ENCODE measurements around the gene KIF3B.

The KIF3B gene

DNA sequence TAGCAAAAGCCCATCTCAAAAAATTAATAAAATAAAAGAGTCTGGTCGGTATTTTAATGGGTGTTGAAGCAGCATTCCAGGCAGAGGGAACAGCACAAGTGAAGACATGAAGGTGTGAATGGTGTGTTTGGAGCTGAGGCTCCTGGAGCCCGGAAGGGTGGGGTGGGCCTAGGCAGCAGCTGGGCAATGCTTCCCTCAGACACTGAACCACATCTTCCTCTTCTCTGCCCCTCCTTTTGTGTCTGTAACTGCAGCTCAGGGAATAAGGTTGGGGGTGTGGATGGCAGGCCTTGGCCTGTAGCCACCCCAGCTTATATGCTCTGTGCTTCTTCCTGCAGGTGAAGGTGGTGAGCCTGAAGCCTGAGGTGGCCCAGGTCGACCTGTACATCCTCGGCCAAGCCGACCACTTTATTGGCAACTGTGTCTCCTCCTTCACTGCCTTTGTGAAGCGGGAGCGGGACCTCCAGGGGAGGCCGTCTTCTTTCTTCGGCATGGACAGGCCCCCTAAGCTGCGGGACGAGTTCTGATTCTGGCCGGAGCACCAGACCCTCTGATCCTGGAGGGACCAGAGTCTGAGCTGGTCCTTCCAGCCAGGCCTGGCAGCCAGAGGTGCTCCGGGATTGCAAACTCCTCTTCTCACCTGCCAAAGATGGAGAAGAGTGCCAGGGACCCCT, 43.2 kb upstream of the KIF3B start:
- peaks cover 44 to 46% of the 10 kb centered on the region in 2 experiments for H3K36me3 ChIP-seq (ENCODE audit: control insufficient read depth in 1 of 2, insufficient read depth in 2 of 2, low read length in 2 of 2)
- H3K4ac ChIP-seq (ENCODE audit: low read depth, low read length), result no peak overlapping the region
- no peak overlapping the region for H4K8ac ChIP-seq (ENCODE audit: low read depth, low read length)
- H3K23ac ChIP-seq (ENCODE audit: low read length), result no peak overlapping the region
- no peak overlapping the region for H2BK5ac ChIP-seq (ENCODE audit: low read depth, low read length, poor library complexity)
- no peak overlapping the region for H3K27ac ChIP-seq (ENCODE audit: low read depth, low read length)
- no peak overlapping the region for H3K9ac ChIP-seq (ENCODE audit: low read length)
- no peak overlapping the region for H4K91ac ChIP-seq (ENCODE audit: low read depth, low read length)
- H3K18ac ChIP-seq (ENCODE audit: low read length), result no peak overlapping the region
- no CpG with 5 or more reads among the region's 13 CpGs for WGBS (ENCODE audit: extremely low coverage, insufficient coverage, insufficient read length)
- H2BK12ac ChIP-seq (ENCODE audit: low read length), result no peak overlapping the region
- H2AFZ ChIP-seq (ENCODE audit: insufficient read depth, low read length, poor library complexity), result no peak overlapping the region
- no peak overlapping the region for H3K4me2 ChIP-seq (ENCODE audit: low read length)
- no peak for DNase-seq
- H2BK120ac ChIP-seq (ENCODE audit: insufficient read depth, low read length, poor library complexity), result no peak overlapping the region
- no peak overlapping the region for H4K12ac ChIP-seq (ENCODE audit: low read depth, low read length)
- H3K79me1 ChIP-seq (ENCODE audit: low read length), result peaks cover 2% of the 10 kb centered on the region
- H3K4me1 ChIP-seq (ENCODE audit: control insufficient read depth in 1 of 2, insufficient read depth in 2 of 2, low read length in 2 of 2), result peaks cover 0 to 4% of the 10 kb centered on the region in 2 experiments
- no peaks in the 10 kb centered on the region for H3K27me3 ChIP-seq (ENCODE audit: insufficient read depth, low read length)
- H3K4me3 ChIP-seq (ENCODE audit: low read depth, low read length), result no peak overlapping the region
- peaks cover 2% of the 10 kb centered on the region for H3K9me3 ChIP-seq (ENCODE audit: insufficient read depth, low read depth, low read length)
- no peak overlapping the region for H2AK5ac ChIP-seq (ENCODE audit: low read length)
- H3K14ac ChIP-seq (ENCODE audit: low read length), result no peak overlapping the region
- H3K79me2 ChIP-seq (ENCODE audit: control insufficient read depth, insufficient read depth, low read length, poor library complexity), result no peaks in the 10 kb centered on the region

DNA sequence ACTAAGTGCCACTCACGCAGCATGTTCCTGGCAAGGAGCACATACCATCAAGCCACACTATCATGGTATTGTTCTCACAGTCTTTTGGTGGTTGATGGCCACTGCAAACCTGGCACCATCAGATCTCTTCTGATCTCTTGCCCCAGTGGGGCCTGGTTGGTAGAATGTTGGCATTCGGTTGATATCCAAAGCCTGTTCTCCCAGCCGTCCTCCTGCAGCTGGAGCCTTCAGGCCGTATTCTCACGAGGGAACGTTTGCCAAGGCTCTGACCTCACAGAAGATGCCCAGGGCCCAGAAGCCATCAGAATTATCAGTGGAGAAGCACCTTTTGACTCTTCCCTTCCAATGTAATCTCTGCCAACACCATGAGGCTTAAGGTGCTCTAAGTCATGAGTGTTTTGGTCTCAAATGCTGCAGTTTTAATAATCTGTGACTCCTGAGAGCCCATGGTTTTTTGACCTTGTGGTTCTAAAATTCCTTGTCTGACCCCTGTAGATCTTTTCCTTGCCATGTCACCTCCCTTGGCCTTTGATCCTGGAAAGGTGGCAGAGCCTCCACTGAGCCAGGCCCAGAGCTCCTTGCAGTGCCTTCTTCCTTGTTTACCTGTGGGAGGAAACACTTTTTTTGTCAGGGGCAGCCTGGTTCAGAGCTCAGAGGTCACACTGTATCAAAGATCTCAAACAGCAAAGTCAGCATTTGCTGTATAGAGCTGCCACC, 42.0 kb upstream of the KIF3B start:
- H4K12ac ChIP-seq (ENCODE audit: low read depth, low read length), result no peak overlapping the region
- H2BK5ac ChIP-seq (ENCODE audit: low read depth, low read length, poor library complexity), result no peak overlapping the region
- no peak overlapping the region for H2BK12ac ChIP-seq (ENCODE audit: low read length)
- no CpG with 5 or more reads among the region's 6 CpGs for WGBS (ENCODE audit: extremely low coverage, insufficient coverage, insufficient read length)
- H3K79me2 ChIP-seq (ENCODE audit: control insufficient read depth, insufficient read depth, low read length, poor library complexity), result no peaks in the 10 kb centered on the region
- no peak overlapping the region for H3K18ac ChIP-seq (ENCODE audit: low read length)
- no peak overlapping the region for H2AFZ ChIP-seq (ENCODE audit: insufficient read depth, low read length, poor library complexity)
- H3K23ac ChIP-seq (ENCODE audit: low read length), result no peak overlapping the region
- H3K79me1 ChIP-seq (ENCODE audit: low read length), result peaks cover 4% of the 10 kb centered on the region
- no peak overlapping the region for H3K14ac ChIP-seq (ENCODE audit: low read length)
- no peak overlapping the region for H4K91ac ChIP-seq (ENCODE audit: low read depth, low read length)
- H3K4ac ChIP-seq (ENCODE audit: low read depth, low read length), result no peak overlapping the region
- H3K27ac ChIP-seq (ENCODE audit: low read depth, low read length), result no peak overlapping the region
- H3K9ac ChIP-seq (ENCODE audit: low read length), result no peak overlapping the region
- H3K4me3 ChIP-seq (ENCODE audit: low read depth, low read length), result no peak overlapping the region
- peak overlapping the region; percentile 46 for H4K8ac ChIP-seq (ENCODE audit: low read depth, low read length)
- DNase-seq, result no peak
- no peaks in the 10 kb centered on the region for H3K27me3 ChIP-seq (ENCODE audit: insufficient read depth, low read length)
- no peak overlapping the region for H2AK5ac ChIP-seq (ENCODE audit: low read length)
- H3K4me1 ChIP-seq (ENCODE audit: control insufficient read depth in 1 of 2, insufficient read depth in 2 of 2, low read length in 2 of 2), result peaks cover 3 to 7% of the 10 kb centered on the region in 2 experiments
- peaks cover 40 to 43% of the 10 kb centered on the region in 2 experiments for H3K36me3 ChIP-seq (ENCODE audit: control insufficient read depth in 1 of 2, insufficient read depth in 2 of 2, low read length in 2 of 2)
- no peak overlapping the region for H3K4me2 ChIP-seq (ENCODE audit: low read length)
- peaks cover 2% of the 10 kb centered on the region for H3K9me3 ChIP-seq (ENCODE audit: insufficient read depth, low read depth, low read length)
- H2BK120ac ChIP-seq (ENCODE audit: insufficient read depth, low read length, poor library complexity), result no peak overlapping the region

DNA sequence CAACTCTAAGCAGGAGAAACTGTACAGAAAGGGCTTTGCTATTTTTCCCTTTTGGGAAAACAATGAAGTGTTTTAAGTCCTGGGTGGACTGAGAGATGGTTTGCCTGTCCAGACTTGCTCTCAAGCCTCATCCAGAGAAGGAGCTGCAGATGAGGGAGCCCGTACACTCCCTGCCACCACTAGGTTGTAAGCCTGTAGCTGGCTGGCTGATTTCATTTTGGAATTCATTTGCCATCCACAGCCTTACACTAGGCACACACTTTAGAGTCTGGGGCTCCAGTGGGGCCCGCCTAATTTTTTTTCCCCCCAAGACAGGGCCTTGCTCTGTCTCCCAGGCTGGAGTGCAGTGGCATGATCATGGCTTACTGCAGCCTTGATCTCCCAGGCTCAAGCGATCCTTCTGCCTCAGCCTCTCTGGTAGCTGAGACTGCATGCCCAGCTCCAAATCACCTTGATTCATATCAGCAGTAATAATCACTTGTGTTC, 41.4 kb upstream of the KIF3B start:
- H4K91ac ChIP-seq (ENCODE audit: low read depth, low read length), result no peak overlapping the region
- no peak for DNase-seq
- H2BK5ac ChIP-seq (ENCODE audit: low read depth, low read length, poor library complexity), result no peak overlapping the region
- peaks cover 35 to 37% of the 10 kb centered on the region in 2 experiments for H3K36me3 ChIP-seq (ENCODE audit: control insufficient read depth in 1 of 2, insufficient read depth in 2 of 2, low read length in 2 of 2)
- peaks cover 2% of the 10 kb centered on the region for H3K9me3 ChIP-seq (ENCODE audit: insufficient read depth, low read depth, low read length)
- no peak overlapping the region for H3K4ac ChIP-seq (ENCODE audit: low read depth, low read length)
- H3K79me1 ChIP-seq (ENCODE audit: low read length), result peaks cover 4% of the 10 kb centered on the region
- no peak overlapping the region for H2BK12ac ChIP-seq (ENCODE audit: low read length)
- no peaks in the 10 kb centered on the region for H3K27me3 ChIP-seq (ENCODE audit: insufficient read depth, low read length)
- no peak overlapping the region for H4K12ac ChIP-seq (ENCODE audit: low read depth, low read length)
- H4K8ac ChIP-seq (ENCODE audit: low read depth, low read length), result no peak overlapping the region
- H3K14ac ChIP-seq (ENCODE audit: low read length), result no peak overlapping the region
- no peak overlapping the region for H3K23ac ChIP-seq (ENCODE audit: low read length)
- no peak overlapping the region for H3K27ac ChIP-seq (ENCODE audit: low read depth, low read length)
- no peak overlapping the region for H3K4me2 ChIP-seq (ENCODE audit: low read length)
- H3K79me2 ChIP-seq (ENCODE audit: control insufficient read depth, insufficient read depth, low read length, poor library complexity), result no peaks in the 10 kb centered on the region
- no peak overlapping the region for H2BK120ac ChIP-seq (ENCODE audit: insufficient read depth, low read length, poor library complexity)
- H3K9ac ChIP-seq (ENCODE audit: low read length), result no peak overlapping the region
- H2AFZ ChIP-seq (ENCODE audit: insufficient read depth, low read length, poor library complexity), result no peak overlapping the region
- H3K4me1 ChIP-seq (ENCODE audit: control insufficient read depth in 1 of 2, insufficient read depth in 2 of 2, low read length in 2 of 2), result peaks cover 4 to 7% of the 10 kb centered on the region in 2 experiments
- WGBS (ENCODE audit: extremely low coverage, insufficient coverage, insufficient read length), result no CpG with 5 or more reads among the region's 3 CpGs
- no peak overlapping the region for H3K4me3 ChIP-seq (ENCODE audit: low read depth, low read length)
- no peak overlapping the region for H2AK5ac ChIP-seq (ENCODE audit: low read length)
- no peak overlapping the region for H3K18ac ChIP-seq (ENCODE audit: low read length)

DNA sequence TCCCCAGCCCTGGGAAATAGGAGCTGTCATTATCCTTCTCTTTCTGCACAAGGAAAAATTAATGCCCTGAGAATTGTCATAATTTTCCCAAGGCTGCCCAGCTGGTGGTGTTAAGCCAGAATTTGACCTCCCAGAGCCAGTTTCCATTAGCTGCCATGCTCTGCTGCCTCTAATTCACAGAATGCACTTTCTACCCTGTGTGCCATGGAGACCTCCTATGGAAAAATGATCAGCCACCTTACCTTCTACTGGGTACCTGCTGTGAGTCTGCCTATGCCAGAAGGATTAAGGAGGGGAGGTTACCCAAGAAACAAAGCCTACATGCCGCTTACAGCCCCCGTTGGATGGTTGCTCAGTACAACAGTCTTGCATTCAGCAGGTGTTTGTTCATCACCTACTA, 40.6 kb upstream of the KIF3B start:
- Histone ChIP-seq H3K79me1 (ENCODE audit: low read length) (peaks cover 4% of the 10 kb centered on the region), H2AFZ (ENCODE audit: insufficient read depth, low read length, poor library complexity) (no peak overlapping the region), H2BK120ac (ENCODE audit: insufficient read depth, low read length, poor library complexity) (no peak overlapping the region), H3K23ac (ENCODE audit: low read length) (no peak overlapping the region), H3K27ac (ENCODE audit: low read depth, low read length) (no peak overlapping the region), H3K79me2 (ENCODE audit: control insufficient read depth, insufficient read depth, low read length, poor library complexity) (no peaks in the 10 kb centered on the region), H4K8ac (ENCODE audit: low read depth, low read length) (no peak overlapping the region), H4K91ac (ENCODE audit: low read depth, low read length) (no peak overlapping the region), H2BK5ac (ENCODE audit: low read depth, low read length, poor library complexity) (no peak overlapping the region), H3K4ac (ENCODE audit: low read depth, low read length) (no peak overlapping the region), H3K14ac (ENCODE audit: low read length) (no peak overlapping the region), H3K9ac (ENCODE audit: low read length) (no peak overlapping the region), H3K9me3 (ENCODE audit: insufficient read depth, low read depth, low read length) (peaks cover 2% of the 10 kb centered on the region), H3K27me3 (ENCODE audit: insufficient read depth, low read length) (no peaks in the 10 kb centered on the region), H3K4me1 (ENCODE audit: control insufficient read depth in 1 of 2, insufficient read depth in 2 of 2, low read length in 2 of 2) (peaks cover 4 to 7% of the 10 kb centered on the region in 2 experiments), H2AK5ac (ENCODE audit: low read length) (no peak overlapping the region), H4K12ac (ENCODE audit: low read depth, low read length) (no peak overlapping the region), H3K4me2 (ENCODE audit: low read length) (no peak overlapping the region), H2BK12ac (ENCODE audit: low read length) (no peak overlapping the region), H3K4me3 (ENCODE audit: low read depth, low read length) (no peak overlapping the region), H3K36me3 (ENCODE audit: control insufficient read depth in 1 of 2, insufficient read depth in 2 of 2, low read length in 2 of 2) (peaks cover 32 to 34% of the 10 kb centered on the region in 2 experiments), H3K18ac (ENCODE audit: low read length) (no peak overlapping the region)
- DNase-seq, result no peak
- WGBS (ENCODE audit: extremely low coverage, insufficient coverage, insufficient read length), result no CpG with 5 or more reads among the region's 2 CpGs
